SKM-1 treated with dmso at 0.1 percent for 144 hours (cell line): Measurements from ENCODE around the gene METTL16.
"Not testable (repeated sequence)": the region's sequence is repeated elsewhere in the genome, so short reads cannot be mapped to it uniquely, and the experiment has no call there.

ENCODE experiments used
- DNase-seq: peaks from one replicate; lab custom pipeline; 2025; ENCODE audit not compliant: unreplicated experiment; lab: John Stamatoyannopoulos, UW

The METTL16 gene

DNA sequence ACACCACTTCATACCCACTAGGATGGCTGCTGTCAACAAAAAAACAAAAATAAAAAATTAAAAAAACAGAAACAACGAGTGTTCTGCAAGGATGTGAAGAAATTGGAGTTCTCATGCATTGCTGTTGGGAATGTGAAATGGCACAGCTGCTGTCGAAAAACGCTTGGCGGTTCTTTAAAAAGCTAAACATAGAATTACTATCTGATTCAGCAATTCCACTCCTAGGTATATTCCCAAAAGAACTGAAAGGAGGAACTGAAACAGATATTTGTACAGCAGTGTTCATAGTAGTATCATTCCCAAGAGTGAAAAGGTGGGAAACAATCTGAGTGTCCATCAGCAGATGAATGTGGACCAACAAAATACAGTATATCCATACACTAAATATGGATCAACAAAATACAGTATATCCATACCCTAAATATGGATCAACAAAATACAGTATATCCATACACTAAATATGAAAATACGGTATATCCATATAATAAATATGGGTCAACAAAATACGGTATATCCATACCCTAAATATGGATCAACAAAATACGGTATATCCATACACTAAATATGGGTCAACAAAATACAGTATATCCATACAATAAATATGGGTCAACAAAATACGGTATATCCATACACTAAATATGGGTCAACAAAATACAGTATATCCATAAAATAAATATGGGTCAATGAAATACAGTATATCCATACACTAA lies 8.7 kb downstream of the METTL16 start:
- no peak for DNase-seq

DNA sequence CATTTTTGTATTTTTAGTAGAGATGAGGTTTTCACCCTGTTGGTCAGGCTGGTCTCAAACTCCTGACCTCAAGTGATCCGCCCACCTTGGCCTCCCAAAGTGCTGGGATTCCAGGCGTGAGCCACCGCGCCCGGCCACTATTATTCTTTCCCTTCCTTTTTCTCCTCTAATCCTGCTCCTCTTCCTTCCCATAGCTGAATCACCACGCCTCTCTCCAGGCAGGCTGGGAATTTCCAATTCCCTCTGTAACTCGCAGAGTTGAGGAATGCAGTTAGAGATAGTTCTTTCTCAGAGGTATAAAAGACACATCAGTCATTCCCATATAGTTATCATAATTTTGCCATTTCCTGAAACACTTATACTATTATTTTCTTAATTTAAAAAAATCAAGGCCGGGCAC lies 11.2 kb downstream of the METTL16 start:
- no peak for DNase-seq

DNA sequence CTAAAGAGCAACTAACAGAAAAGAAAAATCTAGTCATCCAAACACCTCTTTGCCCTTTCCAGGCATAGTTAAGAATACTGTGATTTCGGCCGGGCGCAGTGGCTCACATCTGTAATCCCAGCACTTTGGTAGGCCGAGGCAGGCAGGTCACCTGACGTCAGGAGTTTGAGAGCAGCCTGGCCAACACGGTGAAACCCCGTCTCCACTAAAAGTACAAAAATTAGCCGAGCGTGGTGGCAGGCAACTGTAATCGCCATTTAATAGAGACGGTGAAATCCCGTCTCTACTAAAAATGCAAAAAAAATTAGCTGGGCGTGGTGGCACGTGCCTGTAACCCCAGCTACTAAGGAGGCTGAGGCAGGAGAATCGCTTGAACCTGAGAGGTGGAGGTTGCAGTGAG lies 22.4 kb downstream of the METTL16 start:
- DNase-seq: not testable (repeated sequence)

DNA sequence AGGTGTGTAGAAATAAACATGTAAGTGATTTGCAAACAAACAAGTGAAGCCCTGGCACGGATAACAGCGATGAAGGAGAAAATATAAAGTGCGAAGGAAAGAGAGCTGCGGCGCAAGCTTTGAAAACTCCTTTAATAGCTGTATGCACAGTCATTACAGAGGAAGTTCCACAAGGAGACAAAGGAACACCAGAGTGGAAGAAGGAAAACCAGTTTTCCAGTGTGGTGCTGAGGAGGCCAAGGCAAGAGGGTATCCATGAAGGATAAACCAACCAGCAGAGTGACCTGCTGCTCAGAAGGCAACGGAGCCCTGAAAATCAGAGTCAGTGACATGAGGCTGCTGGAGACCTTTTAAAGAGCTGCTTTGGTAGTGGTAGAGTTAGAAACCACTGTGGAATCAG lies 24.4 kb downstream of the METTL16 start:
- no peak for DNase-seq

DNA sequence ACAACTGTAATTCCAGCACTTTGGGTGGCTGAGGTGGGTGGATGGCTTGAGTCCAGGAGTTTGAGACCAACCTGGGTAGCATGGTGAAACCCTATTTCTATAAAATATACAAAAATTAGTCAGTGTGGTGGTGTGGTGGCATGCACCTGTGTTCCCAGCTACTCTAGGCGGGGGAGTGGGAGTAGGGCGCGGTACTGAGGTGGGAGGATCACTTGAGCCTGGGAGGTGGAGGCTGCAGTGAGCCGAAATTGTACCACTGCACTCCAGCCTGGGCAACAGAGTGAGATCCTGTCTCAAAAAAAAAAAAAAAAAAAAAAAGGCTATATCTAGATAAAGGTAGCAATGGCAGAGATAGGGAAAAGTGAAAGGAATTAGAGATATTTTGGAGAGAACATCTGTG lies 25.0 kb downstream of the METTL16 start:
- not testable (repeated sequence) for DNase-seq

DNA sequence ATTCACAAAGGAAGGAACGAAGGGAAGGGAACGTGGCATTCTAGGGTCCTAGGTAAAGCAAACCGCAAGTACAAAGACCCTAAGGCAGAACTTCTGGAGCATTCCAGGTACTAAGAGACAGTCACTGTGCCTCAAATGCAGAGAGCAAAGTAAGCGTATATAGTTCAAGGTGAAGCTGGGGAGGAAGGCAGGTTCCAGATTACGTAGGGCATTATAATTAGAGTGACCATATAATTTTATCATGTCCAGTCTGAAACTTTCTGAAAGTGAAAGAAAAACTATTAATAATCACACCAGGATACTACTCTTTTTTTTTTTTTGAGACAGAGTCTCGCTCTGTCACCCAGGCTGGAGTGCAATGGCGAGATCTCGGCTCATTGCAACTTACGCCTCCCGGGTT lies 25.7 kb downstream of the METTL16 start:
- no peak for DNase-seq

DNA sequence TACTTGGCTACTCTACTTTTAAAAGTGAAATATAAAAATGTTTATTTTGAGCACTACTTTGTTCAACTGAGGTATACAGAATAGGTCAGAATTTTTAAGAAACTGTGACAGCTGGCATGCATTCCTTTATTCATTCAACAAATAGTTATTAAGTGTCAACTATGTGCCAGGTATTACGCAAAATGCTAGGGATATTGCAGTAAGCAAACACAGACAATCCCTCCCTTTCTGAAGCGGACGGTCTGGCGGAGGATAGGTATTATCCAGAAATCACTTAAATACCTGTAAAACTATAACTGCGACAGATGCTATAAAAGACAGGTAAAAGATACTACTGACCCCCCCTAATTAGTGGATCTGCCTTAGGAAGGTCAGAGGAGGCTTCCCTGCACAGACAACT lies 26.1 kb downstream of the METTL16 start:
- DNase-seq: no peak

DNA sequence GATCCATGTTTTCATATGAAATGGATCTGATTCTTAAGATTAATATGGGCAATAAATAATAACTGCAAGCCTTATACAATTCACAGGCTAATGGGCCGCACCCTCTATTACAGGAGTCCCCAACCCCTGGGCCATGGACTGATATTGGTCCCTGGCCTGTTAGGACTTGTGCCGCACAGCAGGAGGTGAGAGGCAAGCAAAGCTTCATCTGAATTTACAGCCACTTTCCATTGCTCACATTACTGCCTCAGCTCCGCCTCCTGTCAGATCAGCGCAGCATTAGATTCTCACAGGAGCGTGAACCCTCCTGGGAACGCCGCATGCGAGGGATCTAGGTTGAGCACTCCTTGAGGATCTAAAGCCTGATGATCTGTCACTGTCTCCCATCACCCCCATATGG lies 26.8 kb downstream of the METTL16 start:
- DNase-seq: no peak

DNA sequence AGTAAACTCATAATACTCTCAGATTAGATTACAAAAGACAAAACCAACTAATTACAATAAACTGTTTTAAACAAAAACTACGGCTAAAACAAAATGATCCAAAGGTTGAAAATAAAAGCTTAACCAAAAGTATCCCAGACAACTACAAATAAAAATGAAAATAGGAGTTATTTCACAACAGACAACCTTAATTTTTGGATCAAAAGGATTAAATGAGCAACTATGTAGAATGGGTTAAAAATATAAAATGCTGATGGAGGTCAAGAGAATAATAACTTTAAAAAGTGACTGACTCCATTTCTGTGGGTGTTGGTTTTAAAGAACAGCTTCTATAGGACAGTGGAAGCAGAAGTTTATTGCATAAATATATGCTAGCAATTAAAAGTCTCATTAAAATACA lies 28.6 kb downstream of the METTL16 start:
- no peak for DNase-seq

DNA sequence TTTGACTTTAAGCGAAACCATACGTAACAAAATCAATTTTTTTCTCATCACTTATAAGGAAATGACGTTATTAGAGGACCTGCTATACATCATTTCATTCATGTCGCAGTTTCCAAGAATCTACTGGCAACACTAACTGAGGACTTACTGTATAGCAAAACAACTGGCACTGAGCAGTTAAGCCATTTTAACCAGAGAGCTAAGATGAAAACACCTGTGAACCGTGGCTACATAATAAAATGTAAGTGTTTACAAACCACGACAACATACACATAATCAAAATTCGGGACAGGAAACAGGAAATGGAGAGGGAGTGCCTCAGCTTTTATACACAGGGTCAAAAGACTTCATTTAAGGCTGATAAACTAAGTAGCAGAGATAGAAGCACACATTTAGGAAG lies 29.5 kb downstream of the METTL16 start:
- no peak for DNase-seq

DNA sequence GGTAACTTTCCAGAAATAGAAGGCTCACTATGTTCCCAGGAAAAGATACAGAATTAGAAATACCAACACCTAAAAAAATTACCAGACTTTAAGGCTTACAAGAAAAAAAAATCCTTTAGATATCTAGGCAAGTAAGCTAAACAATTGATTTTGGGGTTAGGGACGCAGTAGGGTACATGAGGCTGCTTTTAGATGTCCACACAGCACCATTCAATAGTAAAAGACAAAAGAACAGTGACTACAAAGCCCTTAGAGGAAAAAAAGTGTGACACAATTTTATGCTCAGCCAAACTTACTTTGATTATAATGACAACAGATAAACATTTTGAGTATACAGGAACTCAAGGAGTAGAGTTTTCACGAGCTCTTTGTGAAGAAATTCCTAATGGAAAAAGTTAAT lies 29.9 kb downstream of the METTL16 start:
- DNase-seq: no peak

DNA sequence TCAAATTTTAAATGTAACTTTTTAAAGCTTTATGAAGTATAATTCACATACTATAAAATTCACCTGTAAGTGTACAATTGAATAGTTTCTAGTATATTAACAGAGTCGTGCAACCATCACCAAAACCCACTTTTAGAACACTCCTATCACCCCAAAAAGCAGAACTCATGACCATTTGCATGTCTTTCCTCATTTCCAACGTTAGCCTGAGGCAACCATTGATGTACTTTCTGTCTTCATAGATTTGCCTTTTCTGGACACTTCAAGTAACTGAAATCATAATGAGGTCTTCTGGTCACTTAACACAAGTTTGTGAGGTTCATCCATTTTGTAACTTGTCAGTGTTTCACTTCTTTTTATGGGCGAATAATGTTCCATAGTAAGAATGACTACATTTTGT lies 33.2 kb downstream of the METTL16 start:
- no peak for DNase-seq

DNA sequence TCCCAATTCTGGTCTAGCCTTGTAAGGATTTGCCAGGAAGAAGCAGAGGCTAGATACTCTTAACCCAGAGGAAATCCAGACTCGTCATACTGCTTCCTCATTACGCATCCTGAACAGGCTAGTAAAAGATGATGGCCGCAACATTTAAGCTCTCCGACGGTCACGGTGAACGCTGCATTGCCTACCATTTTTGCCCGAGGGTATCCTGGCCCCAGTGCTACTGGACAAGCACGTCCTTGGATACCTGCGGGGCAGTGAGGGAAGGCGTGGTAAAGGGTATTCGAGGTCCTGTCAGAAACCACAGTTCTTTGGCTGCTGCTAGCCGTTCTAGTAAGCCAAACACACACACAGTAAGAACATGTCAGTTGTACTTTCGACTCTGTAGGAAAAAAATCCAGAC lies 36.6 kb downstream of the METTL16 start:
- no peak for DNase-seq

DNA sequence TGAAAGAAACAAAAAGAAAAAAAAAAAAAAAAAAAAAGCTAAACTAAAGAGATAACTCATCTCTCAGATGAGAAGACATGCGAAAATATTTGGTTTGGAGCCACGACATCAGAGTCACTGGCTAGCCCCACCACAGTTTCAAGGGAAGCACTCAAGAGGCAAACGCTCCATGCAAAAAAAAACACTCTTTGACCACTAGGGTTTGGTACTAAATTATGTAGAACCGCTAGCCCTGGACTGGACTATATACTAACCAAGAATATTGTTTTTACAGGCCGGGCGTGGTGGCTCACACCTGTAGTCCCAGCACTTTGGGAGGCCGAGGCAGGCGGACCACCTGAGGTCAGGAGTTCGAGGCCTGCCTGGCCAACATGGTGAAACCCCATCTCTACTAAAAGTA lies 37.3 kb downstream of the METTL16 start:
- no peak for DNase-seq

DNA sequence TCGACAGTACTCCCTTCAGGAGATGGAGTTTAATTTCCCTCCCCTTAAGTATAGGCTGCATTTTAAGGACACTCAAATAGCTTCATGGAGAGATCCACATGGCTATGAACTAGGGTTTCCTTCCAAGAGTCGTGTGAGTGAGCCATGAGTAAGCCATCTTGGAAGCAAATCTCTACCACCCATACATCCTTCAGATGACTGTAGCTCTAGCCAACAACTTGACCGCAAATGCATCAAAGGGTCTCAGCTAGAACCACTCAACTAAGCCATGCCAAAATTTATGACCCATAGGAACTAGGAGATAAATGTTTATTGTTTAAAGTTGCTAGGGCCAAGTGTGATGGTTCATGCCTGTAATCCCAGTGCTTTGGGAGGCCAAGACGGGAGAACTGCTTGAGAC lies 43.4 kb downstream of the METTL16 start:
- no peak for DNase-seq

DNA sequence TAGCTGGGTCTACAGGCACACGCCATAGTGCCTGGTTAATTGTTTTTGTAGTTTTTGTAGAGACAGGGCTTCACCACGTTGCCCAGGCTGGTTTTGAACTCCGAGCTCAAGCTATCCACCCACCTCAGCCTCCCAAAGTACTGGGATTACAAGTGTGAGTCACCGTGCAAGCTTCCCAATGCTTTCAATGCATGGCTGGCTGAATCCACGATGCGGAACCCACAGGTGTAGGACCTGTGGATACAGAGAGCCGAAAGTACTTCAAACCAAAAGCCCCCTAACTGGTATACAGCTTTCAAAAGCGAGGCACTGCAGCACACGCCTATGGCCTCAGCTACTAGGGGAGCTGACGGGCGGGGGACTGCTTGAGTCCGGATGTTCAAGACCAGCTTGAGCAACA lies 44.8 kb downstream of the METTL16 start:
- no peak for DNase-seq

DNA sequence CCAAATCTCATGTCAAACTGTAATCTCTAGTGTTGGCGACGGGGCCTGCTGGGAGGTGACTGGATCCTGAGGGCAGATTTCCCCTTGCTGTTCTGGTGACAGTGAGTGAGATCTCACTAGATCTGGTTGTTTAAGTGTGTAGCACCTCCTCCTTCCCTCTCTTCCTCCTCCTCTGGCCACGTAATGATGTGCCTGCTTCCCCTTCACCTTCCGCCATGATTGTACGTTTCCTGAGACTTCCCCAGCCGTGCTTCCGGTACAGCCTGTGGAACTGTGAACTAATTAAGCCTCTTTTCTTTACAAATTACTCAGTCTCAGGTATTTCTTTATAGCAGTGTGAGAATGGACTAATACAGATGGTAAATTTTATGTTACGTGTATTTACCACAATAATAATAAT lies 49.2 kb downstream of the METTL16 start:
- no peak for DNase-seq

DNA sequence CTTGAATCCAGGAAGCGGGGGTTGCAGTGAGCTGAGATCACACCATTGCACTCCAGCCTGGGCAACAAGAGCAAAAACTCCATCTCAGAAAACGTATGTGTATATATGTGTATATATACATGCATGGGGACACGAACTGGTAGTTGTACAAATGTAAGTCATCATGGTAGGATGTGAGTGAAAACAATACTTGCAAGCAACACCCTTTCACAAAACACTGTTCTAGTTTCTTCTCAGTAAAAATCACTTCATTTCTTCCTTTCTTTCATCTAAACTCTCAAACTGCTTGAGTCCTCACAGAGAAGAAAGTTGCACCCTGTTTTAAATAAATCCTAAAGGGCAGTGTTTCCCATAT lies 51.8 kb downstream of the METTL16 start:
- no peak for DNase-seq

DNA sequence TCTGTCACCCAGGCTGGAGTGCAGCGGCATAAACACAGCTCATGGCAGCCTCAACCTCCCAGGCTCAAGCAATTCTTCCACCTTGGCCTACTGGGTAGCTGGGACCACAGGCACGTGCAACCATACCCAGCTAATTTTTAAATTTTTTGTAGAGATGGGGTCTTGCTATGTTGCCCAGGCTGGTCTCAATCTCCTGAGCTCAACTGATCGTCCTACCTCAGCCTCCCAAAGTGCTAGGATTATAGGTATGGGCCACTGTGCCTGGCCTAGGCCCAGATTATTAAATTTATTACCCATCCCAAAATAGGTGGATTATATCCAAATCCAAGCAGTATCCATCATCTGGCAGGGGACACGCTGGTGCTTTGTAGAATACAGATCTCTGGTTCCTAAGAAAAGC lies 53.8 kb downstream of the METTL16 start:
- DNase-seq: no peak

DNA sequence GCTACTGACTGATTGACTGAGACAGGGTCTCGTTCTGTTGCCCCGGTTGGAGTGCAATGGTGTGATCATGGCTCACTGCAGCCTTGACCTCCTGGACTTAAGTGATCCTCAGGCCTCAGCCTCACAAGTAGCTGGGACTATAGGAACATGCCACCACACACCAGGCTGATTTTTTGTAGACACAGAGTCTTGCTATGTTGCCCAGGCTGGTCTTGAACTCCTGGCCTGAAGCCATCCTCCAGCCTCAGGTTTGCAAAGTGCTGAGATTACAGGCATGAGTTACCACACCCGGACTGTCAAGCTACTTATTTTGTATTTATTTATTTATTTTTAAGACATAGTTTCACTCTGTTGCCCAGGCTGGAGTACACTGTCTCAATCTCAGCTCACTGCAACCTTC lies 55.2 kb downstream of the METTL16 start:
- DNase-seq: no peak

DNA sequence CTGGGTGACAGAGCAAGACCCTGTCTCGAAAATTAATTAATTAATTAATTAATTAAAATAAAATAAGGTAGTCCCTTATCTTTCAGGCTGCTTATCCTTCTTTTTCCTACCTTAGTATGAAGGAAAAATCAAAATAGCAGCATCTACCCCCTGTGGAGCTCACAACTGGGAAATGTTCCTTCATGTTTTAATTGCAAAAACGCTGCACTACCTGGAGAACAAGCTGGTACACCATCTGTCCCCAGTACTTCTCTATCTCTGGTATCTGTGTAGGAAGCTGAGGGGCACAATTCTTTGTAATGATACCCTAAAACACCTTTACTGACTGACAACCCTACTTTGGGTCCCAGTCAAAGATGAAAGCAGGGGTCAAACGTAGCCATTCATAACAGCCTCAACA lies 55.7 kb downstream of the METTL16 start:
- DNase-seq: no peak

DNA sequence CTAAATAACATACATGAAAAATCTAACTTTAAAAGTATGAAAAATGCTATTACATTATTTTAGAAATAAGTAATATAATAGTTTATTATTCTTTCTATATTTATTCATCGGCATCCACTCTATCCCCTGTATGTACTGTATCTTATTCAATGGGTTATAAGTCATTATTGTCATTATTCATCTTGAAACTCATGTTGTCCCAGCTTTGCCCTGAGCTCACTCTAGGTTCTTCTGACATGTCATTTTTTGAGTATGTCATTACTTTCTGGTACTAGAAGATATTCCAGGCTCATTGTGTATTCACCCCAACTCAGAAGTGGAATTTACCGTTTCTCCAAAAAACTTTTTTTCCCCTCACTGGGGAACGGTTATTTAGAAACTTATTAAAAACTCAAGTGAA lies 57.8 kb downstream of the METTL16 start:
- no peak for DNase-seq

DNA sequence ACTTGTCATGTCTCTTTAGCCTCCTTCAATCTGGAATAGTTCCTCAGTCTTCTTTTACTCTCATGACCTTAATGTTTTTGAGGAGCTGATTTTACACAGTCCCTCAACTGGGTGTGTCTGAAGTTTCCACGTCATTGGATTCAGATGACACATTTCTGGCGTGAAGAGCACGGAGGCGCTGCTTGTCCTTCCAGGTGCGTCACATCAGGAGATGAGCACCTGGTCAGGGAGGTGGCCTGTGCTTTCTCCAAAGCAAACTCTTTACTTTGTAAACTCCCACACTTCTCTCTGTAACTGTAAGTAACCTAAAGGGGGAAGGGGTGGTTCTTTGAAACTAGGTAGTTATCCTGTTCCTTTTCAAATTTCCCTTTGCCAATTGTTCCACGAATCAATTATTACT lies 58.4 kb downstream of the METTL16 start:
- DNase-seq: no peak
